Esophagus squamous epithelium (tissue), 4 donors: ENCODE results near the gene RGPD3.
"Not testable (repeated sequence)": the region's sequence is repeated elsewhere in the genome, so short reads cannot be mapped to it uniquely, and the experiment has no call there.

Source experiments
- POLR2A ChIP-seq, 4 donors: fragments of 450-650 bp; IDR thresholded peaks; one replicate each; pipeline ENCODE4 v1.6.1; 2017; ENCODE audit warnings: antibody characterized with exemption in 4 of 4, mild to moderate bottlenecking in 4 of 4, moderate library complexity in 3 of 4
- TF ChIP-seq, protein P1 (sequence below), 6 experiments: fragments of 450-650 bp in 4 of 6; fragments of 200-600 bp in 2 of 6; sonication (generic) in 2 of 6; IDR thresholded peaks; one replicate each; pipeline ENCODE4 v1.5.1; 2016 to 2019; ENCODE audit warnings: antibody characterized with exemption in 6 of 6, mild to moderate bottlenecking in 4 of 6, moderate library complexity in 4 of 6

DNA sequence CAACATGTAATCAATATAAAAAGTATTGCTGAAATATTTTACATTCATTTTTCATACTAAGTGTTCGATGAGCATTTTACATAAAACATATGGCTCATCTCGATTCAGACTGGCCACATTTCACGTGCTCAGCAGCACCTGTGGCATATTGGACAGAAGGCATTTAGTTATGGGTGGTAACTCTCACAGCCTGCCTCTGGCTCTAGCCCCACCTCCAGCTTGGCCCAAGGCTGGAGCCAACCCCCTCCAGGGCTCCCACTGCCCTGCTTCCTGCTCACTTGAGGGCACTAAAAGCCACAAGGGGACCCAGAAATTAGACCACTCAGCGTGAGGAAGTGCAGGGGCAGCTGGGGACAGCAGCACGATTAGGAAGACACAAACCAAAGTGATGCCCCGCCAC is 24.2 kb upstream of the RGPD3 start:
- TF ChIP-seq, protein P1, sequence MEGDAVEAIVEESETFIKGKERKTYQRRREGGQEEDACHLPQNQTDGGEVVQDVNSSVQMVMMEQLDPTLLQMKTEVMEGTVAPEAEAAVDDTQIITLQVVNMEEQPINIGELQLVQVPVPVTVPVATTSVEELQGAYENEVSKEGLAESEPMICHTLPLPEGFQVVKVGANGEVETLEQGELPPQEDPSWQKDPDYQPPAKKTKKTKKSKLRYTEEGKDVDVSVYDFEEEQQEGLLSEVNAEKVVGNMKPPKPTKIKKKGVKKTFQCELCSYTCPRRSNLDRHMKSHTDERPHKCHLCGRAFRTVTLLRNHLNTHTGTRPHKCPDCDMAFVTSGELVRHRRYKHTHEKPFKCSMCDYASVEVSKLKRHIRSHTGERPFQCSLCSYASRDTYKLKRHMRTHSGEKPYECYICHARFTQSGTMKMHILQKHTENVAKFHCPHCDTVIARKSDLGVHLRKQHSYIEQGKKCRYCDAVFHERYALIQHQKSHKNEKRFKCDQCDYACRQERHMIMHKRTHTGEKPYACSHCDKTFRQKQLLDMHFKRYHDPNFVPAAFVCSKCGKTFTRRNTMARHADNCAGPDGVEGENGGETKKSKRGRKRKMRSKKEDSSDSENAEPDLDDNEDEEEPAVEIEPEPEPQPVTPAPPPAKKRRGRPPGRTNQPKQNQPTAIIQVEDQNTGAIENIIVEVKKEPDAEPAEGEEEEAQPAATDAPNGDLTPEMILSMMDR (IDR thresholded peaks at IDR 0.05) = not testable (repeated sequence)
- TF ChIP-seq POLR2A (IDR thresholded peaks at IDR 0.05) = not testable (repeated sequence)
